Activated CD4-positive, alpha-beta T cell treated with anti-CD3 and anti-CD28 coated beads, Interleukin-2, amount 10 ng/mL, durations not matched to agents 7 days and 5 days (primary cell): ENCODE data around the gene LRRFIP2. TPM values are rescaled to one million over a fixed set of nuclear protein-coding genes. Genes with fewer than 3 reads are reported as not detected.
"Not testable (repeated sequence)": the region's sequence is repeated elsewhere in the genome, so short reads cannot be mapped to it uniquely, and the experiment has no call there.

ENCODE experiments used
- CTCF ChIA-PET: fragments of 350-600 bp; sonication (Branson Sonifier 250); formaldehyde crosslinking; loops from one replicate; lab custom pipeline; 2021; ENCODE audit warnings: antibody characterized with exemption; lab: Charles Lee
- POLR2A ChIA-PET: fragments of 350-600 bp; sonication (Branson Sonifier 250); formaldehyde crosslinking; loops from one replicate; lab custom pipeline; 2021; ENCODE audit warnings: antibody characterized with exemption; lab: Charles Lee
- DNase-seq: peaks from one replicate; pipeline ENCODE4 v3.0.0-alpha.2; 2020
- H3K27ac Mint-ChIP-seq: one replicate; pipeline ENCODE4 v1.8.0; 2021; ENCODE audit warnings: mild to moderate bottlenecking, moderate library complexity, mixed read lengths
- H3K27me3 Mint-ChIP-seq: one replicate; pipeline ENCODE4 v1.8.0; 2021; ENCODE audit warnings: mixed read lengths
- H3K36me3 Mint-ChIP-seq: one replicate; pipeline ENCODE4 v1.8.0; 2021; ENCODE audit warnings: low read depth, mixed read lengths
- H3K4me1 Mint-ChIP-seq: one replicate; pipeline ENCODE4 v1.8.0; 2021; ENCODE audit warnings: mixed read lengths
- H3K4me3 Mint-ChIP-seq: one replicate; pipeline ENCODE4 v1.8.0; 2021; ENCODE audit warnings: mild to moderate bottlenecking, moderate library complexity, mixed read lengths
- H3K9me3 Mint-ChIP-seq: one replicate; pipeline ENCODE4 v1.8.0; 2021; ENCODE audit warnings: mixed read lengths
- total RNA-seq, 2 experiments: library from RNA; stranded (reverse); gene quantifications; one replicate each; pipeline ENCODE4 v1.2.3, GENCODE V29; 2021

The LRRFIP2 gene
- total RNA-seq, 2 experiments from 2014 or later = 27.1 to 30.1 TPM

DNA sequence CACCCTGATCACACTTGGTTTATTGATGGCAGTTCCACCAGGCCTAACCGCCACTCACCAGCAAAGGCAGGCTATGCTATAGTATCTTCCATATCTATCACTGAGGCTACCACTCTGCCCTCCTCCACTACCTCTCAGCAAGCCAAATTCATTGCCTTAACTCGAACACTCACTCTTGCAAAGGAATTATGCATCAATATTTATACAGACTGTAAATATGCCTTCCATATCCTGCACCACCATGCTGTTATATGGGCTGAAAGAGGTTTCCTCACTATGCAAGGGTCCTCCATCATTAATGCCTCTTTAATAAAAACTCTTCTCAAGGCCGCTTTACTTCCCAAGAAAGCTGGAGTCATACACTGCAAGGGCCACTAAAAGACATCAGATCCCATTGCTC is 33.6 kb upstream of the LRRFIP2 start:
- POLR2A ChIA-PET, H3K4me3 Mint-ChIP-seq, H3K4me1 Mint-ChIP-seq, H3K27ac Mint-ChIP-seq, H3K36me3 Mint-ChIP-seq, CTCF ChIA-PET, DNase-seq, H3K27me3 Mint-ChIP-seq, H3K9me3 Mint-ChIP-seq: not testable (repeated sequence)

DNA sequence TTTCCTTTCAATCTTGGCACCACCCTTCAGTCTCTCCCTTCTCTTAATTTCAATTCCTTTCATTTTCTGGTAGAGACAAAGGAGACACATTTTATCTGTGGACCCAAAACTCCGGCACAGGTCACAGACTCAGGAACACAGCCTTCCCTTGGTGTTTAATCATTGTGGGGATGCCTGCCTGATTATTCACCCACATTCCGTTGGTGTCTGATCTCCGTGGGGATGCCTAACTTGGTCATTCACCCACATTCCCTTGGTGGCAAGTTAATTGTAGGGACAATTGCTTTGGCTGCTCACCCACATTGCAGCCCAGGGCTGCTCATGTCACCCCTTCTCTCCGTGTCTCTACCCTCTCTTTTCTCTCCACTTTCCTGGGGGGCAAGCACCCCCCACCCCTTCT is 31.7 kb upstream of the LRRFIP2 start:
- H3K27ac Mint-ChIP-seq, CTCF ChIA-PET, H3K36me3 Mint-ChIP-seq, H3K4me3 Mint-ChIP-seq, POLR2A ChIA-PET, H3K4me1 Mint-ChIP-seq, DNase-seq, H3K27me3 Mint-ChIP-seq, H3K9me3 Mint-ChIP-seq: not testable (repeated sequence)

DNA sequence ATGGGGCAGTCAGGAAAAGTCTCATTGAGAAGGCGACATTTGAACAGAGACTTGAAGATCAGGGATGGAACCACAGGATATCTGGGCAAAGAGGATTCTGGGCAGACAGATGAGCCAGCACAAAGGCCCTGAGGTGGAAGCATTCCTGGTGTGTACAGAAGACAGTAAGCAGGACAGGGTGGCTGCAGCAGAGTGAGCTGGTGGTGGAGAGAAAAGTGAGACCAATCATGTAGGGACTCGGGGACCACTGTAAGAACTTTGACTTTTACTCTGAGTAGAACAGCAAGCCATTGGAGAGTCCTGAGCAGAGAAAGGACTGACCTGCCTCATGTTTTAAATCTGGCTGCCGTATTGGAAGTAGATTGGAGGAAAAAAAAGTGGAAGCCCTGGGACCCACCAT is 29.9 kb upstream of the LRRFIP2 start:
- peaks cover 1% of the 10 kb centered on the region for H3K27me3 Mint-ChIP-seq
- no peaks in the 10 kb centered on the region for H3K9me3 Mint-ChIP-seq
- H3K27ac Mint-ChIP-seq = no peak overlapping the region
- DNase-seq = no peak
- no peaks in the 10 kb centered on the region for H3K4me1 Mint-ChIP-seq
- H3K36me3 Mint-ChIP-seq = no peaks in the 10 kb centered on the region
- H3K4me3 Mint-ChIP-seq = no peak overlapping the region
- CTCF ChIA-PET = interaction anchor here (1.0 kb wide), 1 partner anchor 162 kb away, joined by 3 read pairs; no protein-coding TSS in a partner anchor
- POLR2A ChIA-PET = no interaction called here

DNA sequence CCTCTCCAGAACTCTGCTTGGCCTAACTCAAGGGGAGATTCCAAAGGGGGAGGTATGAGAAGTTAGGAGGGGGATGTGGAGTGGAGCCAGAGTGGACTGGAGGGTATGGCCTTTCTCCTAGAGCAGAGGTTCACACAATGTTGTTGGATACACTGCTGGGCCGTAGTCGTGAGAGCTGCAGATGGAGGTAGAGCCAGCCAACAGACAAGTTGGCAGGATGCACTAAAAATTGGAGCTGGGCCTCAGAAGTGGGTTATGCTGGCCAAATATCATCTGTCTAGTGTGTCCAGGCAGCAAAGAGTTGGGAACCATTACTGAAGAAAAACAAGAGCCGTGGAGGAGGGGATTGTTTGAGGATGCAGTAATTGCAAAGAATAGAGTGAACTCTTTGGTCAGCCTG is 27.7 kb upstream of the LRRFIP2 start:
- H3K36me3 Mint-ChIP-seq = no peaks in the 10 kb centered on the region
- CTCF ChIA-PET = interaction anchor here (1.0 to 1.1 kb wide), 2 partner anchors 11 to 12 kb away, joined by 3 to 7 read pairs; no protein-coding TSS in a partner anchor
- peaks cover 1% of the 10 kb centered on the region for H3K27me3 Mint-ChIP-seq
- H3K9me3 Mint-ChIP-seq = no peaks in the 10 kb centered on the region
- no peak overlapping the region for H3K27ac Mint-ChIP-seq
- H3K4me3 Mint-ChIP-seq = no peak overlapping the region
- H3K4me1 Mint-ChIP-seq = no peaks in the 10 kb centered on the region
- POLR2A ChIA-PET = no interaction called here
- DNase-seq = no peak

DNA sequence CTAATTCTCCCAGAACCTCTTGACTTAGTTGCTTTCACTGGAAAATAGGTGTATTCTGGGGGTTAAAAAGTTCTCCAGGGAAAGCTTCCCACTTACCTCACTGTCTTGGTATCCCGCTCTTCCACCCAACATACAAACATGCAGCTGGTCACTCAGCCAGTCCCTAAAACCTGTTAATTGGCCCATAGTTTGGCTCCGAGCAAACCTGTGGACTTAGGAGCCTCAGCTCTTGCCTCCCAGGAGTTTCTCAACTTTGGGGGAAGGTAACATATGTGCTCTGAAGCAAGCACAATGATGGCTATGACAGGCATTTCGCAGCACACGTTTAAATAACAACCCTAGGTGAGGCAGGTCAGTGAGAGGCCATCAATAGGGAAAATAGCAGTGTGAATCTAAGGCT is 25.8 kb upstream of the LRRFIP2 start:
- Mint-ChIP-seq H3K27me3 (peaks cover 3% of the 10 kb centered on the region), H3K4me3 (no peak overlapping the region), H3K9me3 (no peaks in the 10 kb centered on the region), H3K27ac (peak overlapping the region; percentile 15), H3K4me1 (no peaks in the 10 kb centered on the region), H3K36me3 (no peaks in the 10 kb centered on the region)
- ChIA-PET CTCF (interaction anchor here (0.6 kb wide), 1 partner anchor 97 kb away, joined by 3 read pairs; no protein-coding TSS in a partner anchor), POLR2A (no interaction called here)
- no peak for DNase-seq

DNA sequence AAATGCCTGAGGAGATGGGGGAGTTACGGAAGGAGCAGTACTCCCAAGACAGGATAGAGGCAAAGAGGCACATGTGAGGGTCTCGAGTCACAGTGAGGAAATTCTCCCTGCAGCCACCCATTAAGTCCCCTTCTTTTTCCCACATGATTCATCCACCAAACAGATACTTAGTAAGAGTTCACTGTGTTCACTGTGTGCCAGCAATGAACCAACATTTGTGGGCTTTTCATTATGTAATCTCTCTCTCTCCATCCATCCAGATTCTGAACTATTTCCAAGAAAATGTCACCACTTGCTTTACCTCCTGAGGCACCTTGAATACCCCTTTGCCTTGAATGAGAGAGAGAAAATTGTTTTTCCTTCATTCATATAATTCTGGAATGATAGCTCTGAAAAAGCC is 24.6 kb upstream of the LRRFIP2 start:
- Mint-ChIP-seq H3K4me3 (no peak overlapping the region), H3K27me3 (peaks cover 3% of the 10 kb centered on the region), H3K9me3 (no peaks in the 10 kb centered on the region), H3K27ac (no peak overlapping the region), H3K4me1 (no peaks in the 10 kb centered on the region), H3K36me3 (no peaks in the 10 kb centered on the region)
- DNase-seq = no peak
- ChIA-PET POLR2A (no interaction called here), CTCF (no interaction called here)

GRCh38 chr3:37198547-37198946 is 24.2 kb upstream of the LRRFIP2 start:
- POLR2A ChIA-PET = no interaction called here
- DNase-seq = no peak
- H3K36me3 Mint-ChIP-seq = no peaks in the 10 kb centered on the region
- no peaks in the 10 kb centered on the region for H3K4me1 Mint-ChIP-seq
- CTCF ChIA-PET = no interaction called here
- H3K4me3 Mint-ChIP-seq = no peak overlapping the region
- peaks cover 2% of the 10 kb centered on the region for H3K27me3 Mint-ChIP-seq
- no peaks in the 10 kb centered on the region for H3K9me3 Mint-ChIP-seq
- H3K27ac Mint-ChIP-seq = no peak overlapping the region

DNA sequence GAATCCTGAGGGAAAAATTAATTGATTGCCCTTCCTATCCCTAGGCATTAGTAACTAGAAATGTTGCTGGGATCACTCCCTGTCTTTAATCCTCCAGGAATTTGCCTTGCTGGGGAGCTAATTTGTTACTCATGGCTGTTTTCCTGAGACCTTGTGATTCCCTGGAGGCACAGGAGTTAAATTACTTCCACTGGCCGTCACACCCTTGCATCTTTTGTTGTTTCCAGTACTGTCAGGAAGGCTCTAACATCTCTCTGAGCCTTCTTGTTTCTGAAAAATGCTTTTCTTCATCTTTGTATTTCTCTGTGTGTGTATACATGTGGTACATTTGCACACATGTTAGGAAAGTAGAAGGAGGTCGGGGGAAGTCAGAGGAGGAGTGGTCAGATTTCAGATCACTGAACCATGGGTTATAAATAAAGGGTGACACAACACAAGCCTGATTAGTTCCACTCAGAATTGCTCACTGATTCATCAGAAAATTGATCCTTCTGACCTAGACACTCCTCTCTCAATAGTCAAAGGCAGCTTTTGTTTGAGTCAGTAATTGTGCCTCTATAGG is 23.5 kb upstream of the LRRFIP2 start:
- no peaks in the 10 kb centered on the region for H3K9me3 Mint-ChIP-seq
- no peak overlapping the region for H3K27ac Mint-ChIP-seq
- ChIA-PET POLR2A (no interaction called here), CTCF (no interaction called here)
- H3K4me3 Mint-ChIP-seq = no peak overlapping the region
- H3K36me3 Mint-ChIP-seq = no peaks in the 10 kb centered on the region
- no peak for DNase-seq
- peaks cover 2% of the 10 kb centered on the region for H3K27me3 Mint-ChIP-seq
- H3K4me1 Mint-ChIP-seq = no peaks in the 10 kb centered on the region

DNA sequence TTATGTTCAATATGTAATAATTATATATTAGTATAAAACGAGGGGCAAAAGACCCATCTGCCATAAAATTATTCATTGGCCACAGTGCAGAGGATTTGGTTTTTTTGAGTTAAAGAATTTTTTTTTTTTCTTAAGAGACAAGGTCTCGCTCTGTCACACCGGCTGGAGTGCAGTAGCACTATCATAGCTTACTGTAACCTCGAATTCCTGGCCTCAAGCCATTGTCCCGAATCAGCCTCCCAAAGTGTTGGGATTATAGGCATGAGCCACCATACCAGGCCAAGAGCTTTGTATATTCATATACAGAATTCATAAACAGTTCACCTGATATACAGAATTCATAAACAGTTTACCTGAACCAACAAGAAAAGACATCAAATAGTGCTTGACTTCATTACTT is 20.2 kb upstream of the LRRFIP2 start:
- Mint-ChIP-seq H3K36me3 (no peaks in the 10 kb centered on the region), H3K27ac (no peak overlapping the region), H3K4me1 (no peaks in the 10 kb centered on the region), H3K9me3 (no peaks in the 10 kb centered on the region), H3K27me3 (peaks cover 2% of the 10 kb centered on the region), H3K4me3 (no peak overlapping the region)
- no peak for DNase-seq
- ChIA-PET CTCF (interaction anchor here (0.7 to 1.2 kb wide), 2 partner anchors 27 to 81 kb away, joined by 3 to 4 read pairs; no protein-coding TSS in a partner anchor), POLR2A (no interaction called here)

DNA sequence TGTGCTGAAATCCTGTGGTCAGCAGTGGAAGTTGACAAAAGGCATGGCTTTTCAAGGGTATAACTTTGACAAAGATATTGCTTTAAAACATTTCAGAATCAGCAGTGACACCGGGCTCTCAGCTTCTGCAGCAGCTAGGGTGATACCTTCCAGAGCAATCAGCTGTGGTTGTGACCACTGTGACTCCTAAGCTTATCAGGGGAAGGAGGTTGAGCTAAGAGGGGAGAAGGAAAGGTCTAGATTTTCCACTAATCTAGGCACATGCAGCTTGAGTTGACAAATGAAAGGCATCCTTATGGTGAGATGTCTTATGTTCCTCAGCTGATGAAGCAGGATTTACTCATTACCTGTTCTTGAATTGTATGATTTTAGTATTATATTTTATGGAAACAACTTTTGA is 16.3 kb upstream of the LRRFIP2 start:
- CTCF ChIA-PET = interaction anchor here (1.1 kb wide), 1 partner anchor 11 kb away, joined by 3 read pairs; no protein-coding TSS in a partner anchor
- H3K4me3 Mint-ChIP-seq = no peak overlapping the region
- DNase-seq = no peak
- no peaks in the 10 kb centered on the region for H3K9me3 Mint-ChIP-seq
- POLR2A ChIA-PET = no interaction called here
- H3K36me3 Mint-ChIP-seq = no peaks in the 10 kb centered on the region
- no peaks in the 10 kb centered on the region for H3K27me3 Mint-ChIP-seq
- H3K4me1 Mint-ChIP-seq = no peaks in the 10 kb centered on the region
- no peak overlapping the region for H3K27ac Mint-ChIP-seq

DNA sequence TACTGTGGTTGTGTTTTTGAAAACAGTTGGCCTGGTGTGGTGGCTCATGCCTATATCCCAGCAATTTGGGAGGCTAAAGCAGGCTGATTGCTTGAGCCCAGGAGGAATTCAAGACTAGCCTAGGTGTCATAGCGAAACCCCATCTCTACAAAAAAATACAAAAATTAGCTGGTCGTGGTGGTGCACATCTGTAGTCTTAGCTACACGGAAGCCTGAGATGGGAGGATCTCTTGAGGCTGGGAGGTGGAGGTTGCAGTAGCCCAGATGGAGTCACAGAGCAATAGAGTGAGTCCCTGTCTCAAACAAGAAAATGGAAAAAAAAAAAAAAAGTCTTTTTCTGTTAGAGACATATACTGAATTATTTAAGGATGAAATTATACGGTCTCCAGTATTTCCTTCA is 14.7 kb upstream of the LRRFIP2 start:
- no peak overlapping the region for H3K4me3 Mint-ChIP-seq
- CTCF ChIA-PET = no interaction called here
- H3K36me3 Mint-ChIP-seq = no peaks in the 10 kb centered on the region
- POLR2A ChIA-PET = interaction anchor here (0.6 kb wide), 1 partner anchor 62 kb away, joined by 4 read pairs; no protein-coding TSS in a partner anchor
- H3K27ac Mint-ChIP-seq = peak overlapping the region; percentile 36
- DNase-seq = no peak
- H3K4me1 Mint-ChIP-seq = no peaks in the 10 kb centered on the region
- no peaks in the 10 kb centered on the region for H3K27me3 Mint-ChIP-seq
- no peaks in the 10 kb centered on the region for H3K9me3 Mint-ChIP-seq

DNA sequence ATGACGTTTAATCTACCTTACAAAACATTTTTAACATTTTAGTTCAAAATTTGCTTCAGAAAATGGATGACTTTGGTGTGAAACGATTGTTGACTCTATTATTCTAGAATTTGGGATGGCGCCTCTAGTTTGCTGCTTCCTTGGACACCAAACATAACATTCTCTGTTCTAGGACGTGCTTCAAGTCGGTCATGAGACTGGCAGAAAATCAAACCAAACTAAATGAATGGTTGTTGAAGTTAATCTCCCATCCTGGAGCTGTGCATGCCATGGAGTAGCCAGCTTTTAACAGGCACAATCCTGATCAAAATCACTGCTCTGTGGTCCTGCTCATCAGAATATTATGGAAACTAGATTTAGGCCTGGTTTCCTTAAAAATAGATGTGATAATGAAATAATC is 9.6 kb upstream of the LRRFIP2 start:
- Mint-ChIP-seq H3K4me3 (no peak overlapping the region), H3K27ac (no peak overlapping the region), H3K27me3 (no peaks in the 10 kb centered on the region), H3K36me3 (peaks cover 6% of the 10 kb centered on the region), H3K4me1 (peaks cover 18% of the 10 kb centered on the region), H3K9me3 (no peaks in the 10 kb centered on the region)
- no peak for DNase-seq
- CTCF ChIA-PET = no interaction called here
- POLR2A ChIA-PET = interaction anchor here (0.6 kb wide), 1 partner anchor 195 kb away, joined by 3 read pairs; no protein-coding TSS in a partner anchor

DNA sequence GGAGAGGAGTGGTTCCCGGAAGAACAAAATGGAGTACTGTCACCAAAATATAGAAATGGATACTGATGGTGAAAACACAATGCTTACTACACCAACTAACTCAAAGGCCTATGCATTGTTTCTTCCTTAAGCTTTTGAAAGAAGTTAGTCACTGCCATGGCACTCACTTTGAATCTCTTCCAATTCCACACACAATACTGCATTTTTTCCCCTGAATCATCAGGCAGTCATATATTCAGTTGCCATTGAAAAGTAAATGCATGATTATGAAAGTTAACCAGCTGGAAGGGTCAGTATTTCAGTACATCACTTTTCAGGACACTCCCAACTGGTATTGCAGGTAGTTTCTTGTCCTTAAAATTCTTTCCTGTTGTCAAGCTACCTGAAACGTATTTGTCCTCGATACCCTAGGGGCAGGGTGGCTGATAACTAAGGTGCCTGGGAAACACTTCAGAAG is 9.0 kb upstream of the LRRFIP2 start:
- H3K27ac Mint-ChIP-seq = no peak overlapping the region
- H3K4me1 Mint-ChIP-seq = peaks cover 20% of the 10 kb centered on the region
- DNase-seq = no peak
- H3K36me3 Mint-ChIP-seq = peaks cover 6% of the 10 kb centered on the region
- H3K27me3 Mint-ChIP-seq = no peaks in the 10 kb centered on the region
- H3K4me3 Mint-ChIP-seq = no peak overlapping the region
- CTCF ChIA-PET = interaction anchor here (0.9 kb wide), 1 partner anchor 12 kb away, joined by 5 read pairs; no protein-coding TSS in a partner anchor
- no peaks in the 10 kb centered on the region for H3K9me3 Mint-ChIP-seq
- POLR2A ChIA-PET = interaction anchor here (0.6 kb wide), 1 partner anchor 195 kb away, joined by 3 read pairs; no protein-coding TSS in a partner anchor
